Activated naive CD8-positive, alpha-beta T cell treated with anti-CD3 and anti-CD28 coated beads, Interleukin-2, amount 50 U/mL, for 16 hours (primary cell): Measurements from ENCODE around the gene CEP63.
"Not testable (repeated sequence)": the region's sequence is repeated elsewhere in the genome, so short reads cannot be mapped to it uniquely, and the experiment has no call there.

Experiments
- DNase-seq: peaks from one replicate; pipeline ENCODE4 v3.0.0-alpha.2; 2020; ENCODE audit warnings: low read depth, low spot score

Gene CEP63

DNA sequence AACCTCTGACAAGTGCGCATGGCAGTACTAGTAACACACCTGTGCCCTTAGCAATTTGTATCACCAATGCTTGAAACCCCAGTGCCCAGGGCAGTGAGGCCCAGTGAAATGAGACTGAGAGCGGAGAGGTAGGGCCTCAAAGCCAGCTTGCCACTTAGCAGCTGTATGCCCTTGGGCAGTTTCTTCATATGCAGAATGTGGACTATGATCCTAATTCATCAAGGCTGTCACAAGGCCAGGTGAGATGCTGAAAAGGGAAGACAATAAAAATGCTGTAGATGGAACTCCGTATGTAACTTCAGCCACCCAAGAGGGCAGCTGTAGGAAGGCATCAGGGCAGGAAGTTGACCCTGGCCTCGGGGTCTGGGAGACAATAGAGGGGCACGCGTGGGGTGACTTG, 90.6 kb downstream of the CEP63 start:
- no peak for DNase-seq

GRCh38 chr3:134576831-134577230, 91.0 kb downstream of the CEP63 start:
- DNase-seq: no peak

DNA sequence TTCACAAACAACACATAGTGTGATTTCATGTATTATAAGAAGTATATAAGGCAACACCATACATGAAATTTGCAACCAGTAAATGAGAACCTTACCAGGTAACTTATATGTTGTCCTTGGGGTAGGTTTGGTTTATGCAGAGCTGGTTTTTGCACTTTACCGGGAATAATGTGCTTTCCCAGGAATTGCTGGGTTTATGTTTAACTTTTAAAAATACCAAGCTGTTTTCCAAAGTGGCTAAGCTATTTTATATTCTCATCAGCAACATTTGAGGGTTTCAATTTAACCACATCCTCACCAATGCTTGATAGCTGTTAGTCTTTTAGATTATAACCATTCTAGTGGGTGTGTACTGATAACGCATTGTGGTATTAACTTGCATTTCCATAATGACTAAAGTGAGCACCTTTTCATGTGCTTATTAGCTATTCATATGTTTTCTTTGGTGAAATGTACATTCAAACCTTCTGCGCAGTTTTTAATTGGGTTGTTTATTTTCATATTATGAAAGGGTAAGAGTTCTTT, 93.3 kb downstream of the CEP63 start:
- no peak for DNase-seq

GRCh38 chr3:134590766-134591165, 104.9 kb downstream of the CEP63 start:
- no peak for DNase-seq

DNA sequence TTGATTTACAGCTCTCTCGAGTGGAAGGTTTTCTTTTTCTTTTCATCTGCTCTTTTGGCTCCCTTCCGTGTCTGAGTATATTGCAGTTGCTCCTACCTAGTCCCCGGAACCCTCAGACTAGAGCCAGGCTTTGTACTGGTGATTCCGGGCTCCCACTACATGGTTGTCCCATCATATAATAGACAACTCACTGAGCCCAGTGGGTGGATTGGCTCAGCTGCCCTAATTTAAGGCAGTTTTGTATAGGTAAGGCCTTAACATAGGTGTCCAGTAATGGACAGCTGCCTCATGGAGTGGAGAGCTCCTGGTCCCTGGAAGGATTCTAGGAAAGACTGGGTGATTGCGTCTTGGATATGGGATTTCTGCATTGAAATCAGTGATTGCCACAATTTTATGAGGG, 106.9 kb downstream of the CEP63 start:
- DNase-seq: no peak

DNA sequence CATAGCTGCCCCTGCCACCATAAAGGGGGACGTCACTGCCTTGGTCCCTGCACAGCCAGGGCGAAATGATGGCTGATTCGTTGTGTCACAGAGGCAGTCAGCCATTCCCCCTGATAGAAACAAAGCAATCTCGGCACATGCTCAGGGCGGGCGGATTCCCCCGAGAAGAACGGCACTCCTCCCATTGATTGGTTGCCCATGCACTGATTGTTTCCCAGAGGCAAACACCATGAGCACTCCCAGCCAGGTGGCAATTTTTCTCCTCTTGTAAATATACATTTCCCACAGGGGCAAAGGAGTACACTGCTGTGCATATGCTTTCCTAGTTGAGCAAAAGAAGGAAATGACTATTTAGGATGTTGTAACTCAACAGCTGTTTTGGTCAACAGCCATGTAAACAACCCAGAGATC, 108.5 kb downstream of the CEP63 start:
- no peak for DNase-seq

DNA sequence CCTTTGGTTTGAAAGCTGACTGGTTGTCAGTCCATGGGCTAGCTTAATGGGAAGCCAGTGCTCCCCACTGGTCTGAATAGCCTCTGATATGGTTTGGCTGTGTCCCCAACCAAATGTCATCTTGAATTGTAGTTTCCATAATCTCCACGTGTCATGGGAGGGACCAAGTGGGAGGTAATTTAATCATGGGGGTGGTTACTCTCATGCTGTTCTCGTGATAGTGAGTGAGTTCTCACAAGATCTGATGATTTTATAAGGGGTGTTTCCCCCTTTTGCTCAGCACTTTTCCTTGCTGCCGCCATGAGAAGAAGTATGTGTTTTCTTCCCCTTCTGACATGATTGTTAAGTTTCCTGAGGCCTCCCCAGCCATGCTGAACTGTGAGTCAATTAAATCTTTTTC, 109.1 kb downstream of the CEP63 start:
- DNase-seq: not testable (repeated sequence)

DNA sequence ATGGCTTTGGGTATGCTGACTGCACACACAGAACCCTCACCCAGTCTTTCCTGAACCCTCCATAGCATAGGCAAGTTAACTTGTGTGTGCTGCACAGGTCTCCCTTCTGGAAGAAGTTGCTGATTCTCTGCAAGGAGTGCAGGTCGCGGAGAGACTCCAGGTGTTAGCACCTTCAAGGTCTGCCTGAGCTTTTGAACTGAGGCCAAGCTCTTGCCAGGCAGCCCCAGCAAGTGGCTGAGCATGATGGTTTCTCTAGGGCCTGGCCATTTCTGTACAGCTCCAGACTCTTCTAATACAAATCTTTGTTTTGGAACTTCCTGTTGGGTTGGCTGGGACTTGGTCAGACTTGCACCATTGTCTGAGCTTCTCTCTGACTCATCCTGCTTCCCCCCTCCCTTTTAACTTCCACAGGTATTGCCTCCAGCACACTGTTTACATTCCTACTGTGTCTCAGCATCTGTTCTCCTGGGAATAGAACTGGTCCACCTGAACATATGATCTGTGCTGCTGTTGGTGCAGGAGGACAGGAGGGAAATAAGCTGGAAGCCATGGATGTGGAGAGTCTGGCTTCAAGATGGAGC, 111.6 kb downstream of the CEP63 start:
- no peak for DNase-seq

GRCh38 chr3:134598763-134599545, 113.1 kb downstream of the CEP63 start:
- DNase-seq: no peak

DNA sequence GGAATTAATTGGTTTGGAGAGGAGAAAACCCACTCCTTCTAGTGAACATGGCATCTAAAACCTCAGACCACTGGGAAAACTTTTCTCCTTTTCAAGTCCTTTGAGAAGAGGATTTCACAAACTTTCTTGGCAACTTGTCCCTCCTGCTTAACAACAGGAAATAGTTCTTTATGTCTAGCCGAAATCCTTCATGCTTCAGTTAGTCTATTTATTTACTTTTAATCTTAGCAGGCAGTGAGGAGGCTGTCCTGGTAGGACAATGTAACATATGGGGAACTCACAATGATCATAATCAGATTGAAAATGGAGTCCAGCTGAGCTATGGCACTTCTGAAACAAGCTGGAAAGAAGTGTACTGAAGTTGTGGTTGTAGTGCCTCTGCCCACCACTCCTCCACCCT, 114.3 kb downstream of the CEP63 start:
- no peak for DNase-seq

DNA sequence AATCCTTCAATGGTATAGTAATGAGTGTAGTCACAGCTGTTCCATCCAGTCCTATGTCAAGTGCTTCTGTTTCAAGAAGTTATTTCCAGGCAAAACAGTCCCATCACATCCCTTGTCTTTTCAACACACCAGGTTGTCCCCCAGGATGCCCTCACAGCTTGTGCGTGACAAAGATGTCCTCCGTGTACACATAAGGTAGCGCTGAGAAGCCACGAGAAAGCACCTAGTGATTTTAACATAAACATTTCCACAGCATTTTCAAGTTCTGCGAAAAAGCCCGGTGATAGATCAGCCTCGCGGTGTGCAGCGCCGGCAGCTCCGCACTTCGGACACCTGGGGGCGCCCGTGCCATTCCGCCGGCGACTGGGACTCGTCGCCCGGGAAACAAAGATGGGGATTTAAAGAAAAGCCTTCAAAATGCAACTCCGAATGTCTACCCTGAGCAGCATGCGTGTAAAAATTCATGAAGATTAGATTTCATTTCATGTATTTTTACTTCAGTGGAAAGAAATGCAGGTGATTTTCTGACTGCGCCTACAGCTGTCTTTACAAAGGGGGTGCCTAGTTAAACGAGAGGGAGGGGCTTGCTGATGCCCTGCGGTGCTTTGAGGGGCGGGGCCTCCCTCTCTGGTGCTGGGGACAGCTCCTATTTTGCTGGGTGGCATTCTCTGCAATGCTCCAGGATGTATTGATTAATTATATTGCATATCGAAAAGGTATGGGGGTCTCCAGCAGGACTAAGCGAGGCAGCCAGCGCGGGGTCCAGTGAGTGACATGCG, 115.0 kb downstream of the CEP63 start:
- DNase-seq: no peak

- DNase-seq: no peak
Observed at GRCh38 chr3:134601539-134602439, 115.9 kb downstream of the CEP63 start.

- no peak for DNase-seq
Observed at GRCh38 chr3:134602440-134602814, 116.6 kb downstream of the CEP63 start.

DNA sequence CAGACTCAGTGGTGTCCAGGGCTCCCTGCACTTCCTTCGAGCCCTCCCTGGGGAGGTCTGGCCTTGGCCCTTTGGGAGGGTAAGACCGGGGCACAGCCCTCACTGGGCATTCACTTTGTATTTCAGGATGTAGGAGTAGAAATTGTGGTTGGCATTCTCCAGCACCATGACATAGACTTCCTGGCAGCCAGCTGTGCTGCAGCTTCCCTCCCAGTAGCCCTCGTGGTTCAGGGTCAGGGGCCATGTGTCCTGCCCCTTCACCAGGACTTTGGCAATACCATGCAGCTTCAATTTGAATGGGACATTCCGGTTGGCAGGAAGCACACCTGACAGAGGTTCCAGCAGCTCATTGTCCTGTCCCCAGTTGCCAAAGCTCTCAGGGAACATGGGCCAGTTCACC, 117.6 kb downstream of the CEP63 start:
- DNase-seq: no peak

DNA sequence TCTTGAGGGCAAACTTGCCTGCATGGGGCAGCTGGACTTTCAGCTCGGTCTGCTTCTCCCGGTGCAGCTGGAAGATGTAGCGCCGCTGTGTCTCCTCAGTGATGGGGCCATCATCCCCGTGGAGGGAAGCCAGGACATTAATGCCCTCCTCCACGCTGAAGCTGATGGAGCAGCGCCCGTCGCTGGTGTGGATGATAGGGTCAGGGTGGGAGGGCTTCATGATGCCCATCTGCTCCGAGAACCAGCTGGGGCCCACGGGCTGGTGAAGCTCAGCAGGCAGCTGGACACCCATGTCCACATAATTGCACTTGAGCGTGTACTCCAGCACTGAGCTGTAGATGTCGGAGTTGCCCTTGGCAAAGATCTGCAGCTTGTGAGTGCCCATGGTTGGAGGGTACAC, 118.1 kb downstream of the CEP63 start:
- DNase-seq: no peak

DNA sequence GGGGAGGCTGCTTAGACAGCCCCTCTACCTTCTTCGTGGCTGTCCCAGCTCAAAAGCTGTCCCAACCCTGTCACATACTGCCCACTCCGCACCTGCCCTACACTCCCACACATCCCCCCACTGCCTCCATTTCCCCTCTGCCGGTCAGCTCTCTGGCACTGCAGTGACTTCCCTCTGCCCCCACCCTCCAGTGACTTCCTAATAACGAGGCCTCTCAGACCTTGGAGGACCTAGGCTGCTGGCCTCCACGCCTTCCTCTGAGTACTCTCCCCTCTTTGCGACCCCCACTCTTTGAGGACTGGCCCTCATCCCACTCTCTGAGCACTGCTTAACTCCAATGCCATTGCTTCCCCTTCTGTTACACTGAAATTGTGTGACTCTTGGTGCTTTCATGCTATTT, 119.7 kb downstream of the CEP63 start:
- no peak for DNase-seq

GRCh38 chr3:134606033-134607025, 120.5 kb downstream of the CEP63 start:
- no peak for DNase-seq

- no peak for DNase-seq
Observed at GRCh38 chr3:134607054-134608022, 121.5 kb downstream of the CEP63 start.
